ENCODE data around the gene TPPP2.

DNA sequence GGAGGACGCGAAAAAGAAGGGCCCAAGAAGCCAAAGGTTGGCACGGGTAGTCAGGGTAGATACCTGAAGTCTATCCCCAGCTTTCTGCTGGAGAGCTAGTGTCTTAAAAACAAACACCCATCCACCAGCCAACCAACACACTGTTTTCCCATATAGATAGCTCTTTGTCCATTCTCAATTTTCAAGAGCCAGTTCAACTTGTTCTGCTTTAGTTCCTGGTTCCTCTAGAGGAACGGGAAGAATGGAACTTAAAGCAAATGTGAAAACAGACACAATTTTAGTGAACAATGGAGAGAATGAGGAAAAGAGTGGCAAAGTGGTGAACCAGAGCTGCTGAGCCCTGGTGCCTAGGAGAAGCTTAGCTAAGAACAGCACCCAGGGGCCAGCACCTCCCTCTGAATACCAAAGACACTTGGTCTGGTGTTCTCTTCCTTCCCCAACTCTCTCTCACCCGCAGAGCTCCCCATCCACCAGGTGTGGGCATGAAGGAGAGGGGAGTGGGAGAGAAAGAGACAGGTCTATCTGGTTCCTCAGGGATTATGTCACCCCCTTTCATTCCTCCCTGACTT lies 9.0 kb upstream of the TPPP2 start:
- TF ChIP-seq, protein P1, sequence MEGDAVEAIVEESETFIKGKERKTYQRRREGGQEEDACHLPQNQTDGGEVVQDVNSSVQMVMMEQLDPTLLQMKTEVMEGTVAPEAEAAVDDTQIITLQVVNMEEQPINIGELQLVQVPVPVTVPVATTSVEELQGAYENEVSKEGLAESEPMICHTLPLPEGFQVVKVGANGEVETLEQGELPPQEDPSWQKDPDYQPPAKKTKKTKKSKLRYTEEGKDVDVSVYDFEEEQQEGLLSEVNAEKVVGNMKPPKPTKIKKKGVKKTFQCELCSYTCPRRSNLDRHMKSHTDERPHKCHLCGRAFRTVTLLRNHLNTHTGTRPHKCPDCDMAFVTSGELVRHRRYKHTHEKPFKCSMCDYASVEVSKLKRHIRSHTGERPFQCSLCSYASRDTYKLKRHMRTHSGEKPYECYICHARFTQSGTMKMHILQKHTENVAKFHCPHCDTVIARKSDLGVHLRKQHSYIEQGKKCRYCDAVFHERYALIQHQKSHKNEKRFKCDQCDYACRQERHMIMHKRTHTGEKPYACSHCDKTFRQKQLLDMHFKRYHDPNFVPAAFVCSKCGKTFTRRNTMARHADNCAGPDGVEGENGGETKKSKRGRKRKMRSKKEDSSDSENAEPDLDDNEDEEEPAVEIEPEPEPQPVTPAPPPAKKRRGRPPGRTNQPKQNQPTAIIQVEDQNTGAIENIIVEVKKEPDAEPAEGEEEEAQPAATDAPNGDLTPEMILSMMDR (IDR thresholded peaks at IDR 0.05), result no peak
- no peak for TF ChIP-seq POLR2A (IDR thresholded peaks at IDR 0.05)
